Fibroblast of lung (primary cell): ENCODE data around the gene PABPN1L. TPM values are rescaled to one million over a fixed set of nuclear protein-coding genes. Genes with fewer than 3 reads are reported as not detected.

Source experiments
- DNase-seq, 2 donors: peaks; one replicate each; pipeline versions ENCODE4 v3.0.0 to v3.0.0-alpha.2; 2010; ENCODE audit warnings: low read depth in 2 of 2
- H2AFZ ChIP-seq: 2 replicates; pipeline ENCODE4 v1.5.1; 2012; ENCODE audit warnings: low read length, control low read depth, inconsistent platforms
- H3K27ac ChIP-seq: 2 replicates; pipeline ENCODE4 v1.5.1; 2011; ENCODE audit warnings: low read length, control low read depth; ENCODE audit not compliant: insufficient read depth
- H3K27me3 ChIP-seq: 2 replicates; pipeline ENCODE4 v1.5.1; 2011; ENCODE audit warnings: mild to moderate bottlenecking, low read length; ENCODE audit not compliant: control insufficient read depth, insufficient read depth
- H3K36me3 ChIP-seq: 2 replicates; pipeline ENCODE4 v1.5.1; 2011; ENCODE audit warnings: low read length; ENCODE audit not compliant: control insufficient read depth, insufficient read depth
- H3K4me1 ChIP-seq: 2 replicates; pipeline ENCODE4 v1.5.1; 2011; ENCODE audit warnings: low read length; ENCODE audit not compliant: control insufficient read depth, insufficient read depth; ENCODE audit errors: extremely low read depth
- H3K4me2 ChIP-seq: 2 replicates; pipeline ENCODE4 v1.5.1; 2011; ENCODE audit warnings: low read length, control low read depth; ENCODE audit not compliant: insufficient read depth; ENCODE audit errors: extremely low read depth
- H3K4me3 ChIP-seq, 4 experiments: fragments of 200-600 bp in 1 of 4; sonication (generic) in 1 of 4; replicated peaks in 1 of 4; 2 replicates each; pipeline ENCODE4 v1.5.1; 2011 to 2016; ENCODE audit warnings: low read length in 4 of 4, low read depth in 3 of 4, mild to moderate bottlenecking in 3 of 4, control low read depth in 2 of 4, inconsistent platforms in 1 of 4, mixed read lengths in 1 of 4; ENCODE audit not compliant: insufficient read depth in 1 of 4; ENCODE audit errors: control extremely low read depth in 1 of 4
- H3K79me2 ChIP-seq: 2 replicates; pipeline ENCODE4 v1.5.1; 2012; ENCODE audit warnings: mild to moderate bottlenecking, low read length, inconsistent platforms; ENCODE audit not compliant: control insufficient read depth, insufficient read depth
- H3K9ac ChIP-seq: 2 replicates; pipeline ENCODE4 v1.5.1; 2011; ENCODE audit warnings: mild to moderate bottlenecking, low read length, control low read depth; ENCODE audit not compliant: insufficient read depth
- H3K9me3 ChIP-seq: 2 replicates; pipeline ENCODE4 v1.5.1; 2012; ENCODE audit warnings: low read depth, low read length; ENCODE audit not compliant: control insufficient read depth, insufficient read depth
- H4K20me1 ChIP-seq: 2 replicates; pipeline ENCODE4 v1.5.1; 2011; ENCODE audit warnings: low read length; ENCODE audit not compliant: control insufficient read depth, insufficient read depth; ENCODE audit errors: extremely low read depth
- CTCF ChIP-seq, 2 donors: IDR thresholded peaks in 1 of 2; conservative IDR thresholded peaks in 1 of 2; 1 replicate in 1 of 2; 2 replicates in 1 of 2; pipeline ENCODE4 v1.5.1; 2011 to 2012; ENCODE audit warnings: low read length in 2 of 2, control low read depth in 1 of 2, inconsistent platforms in 1 of 2, low read depth in 1 of 2, mild to moderate bottlenecking in 1 of 2
- EZH2 ChIP-seq: IDR thresholded peaks from 2 replicates; pipeline ENCODE4 v1.5.1; 2012; ENCODE audit warnings: low read length, control low read depth, mild to moderate bottlenecking; ENCODE audit errors: missing control alignments
- polyA plus RNA-seq, 2 donors: library from polyadenylated mRNA; depleted of rRNA in 1 of 2; stranded (reverse) in 1 of 2; unstranded in 1 of 2; fragments of >200 nt; gene quantifications; 2 replicates each; pipeline ENCODE4 v1.2.1, GENCODE V29; 2011 to 2012; ENCODE audit warnings: missing spikeins in 1 of 2
- total RNA-seq: library from RNA; depleted of rRNA; stranded (reverse); fragments of >200 nt; gene quantifications from 2 replicates; pipeline ENCODE4 v1.2.1, GENCODE V29; 2014

Gene PABPN1L
- total and polyA plus RNA-seq, 2 donors (not counting 1 experiment from before 2014, with no cell fraction given), result not detected

DNA sequence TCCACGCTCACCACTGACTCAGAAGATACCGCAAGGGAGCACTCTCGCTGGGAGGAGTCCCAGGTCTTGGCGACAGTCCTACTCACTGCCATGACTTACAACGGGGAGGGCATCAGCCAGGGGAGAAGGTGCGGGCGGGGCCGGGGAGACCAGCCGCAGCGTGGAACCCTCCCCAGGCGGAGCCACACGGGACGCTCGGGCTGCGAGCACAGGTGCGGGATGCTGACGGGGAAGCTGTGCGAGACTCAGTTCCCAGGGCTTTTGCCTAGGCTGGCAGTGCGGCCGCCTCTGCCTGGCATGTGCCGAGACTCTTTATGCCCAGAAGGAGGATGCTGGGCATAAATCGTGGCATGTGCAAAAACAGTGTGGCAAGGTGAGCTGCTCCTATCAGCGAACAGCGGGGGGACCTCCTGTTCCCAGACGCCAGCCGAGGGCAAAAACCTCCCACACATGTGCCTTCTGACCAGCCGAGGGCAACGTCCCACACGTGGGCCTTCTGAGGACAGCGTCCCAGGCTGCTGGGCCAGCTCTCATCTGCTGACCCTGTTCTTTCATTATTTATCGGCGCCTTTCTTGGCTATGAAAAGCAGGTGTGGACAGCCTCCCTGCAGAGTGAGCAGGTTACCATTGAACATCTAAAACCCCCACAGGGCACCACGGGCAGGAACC is 15.8 kb downstream of the PABPN1L start:
- no peak overlapping the region for H3K27ac ChIP-seq
- no peaks in the 10 kb centered on the region for H3K4me1 ChIP-seq
- no peak overlapping the region for H3K9ac ChIP-seq
- no peaks in the 10 kb centered on the region for H4K20me1 ChIP-seq
- TF ChIP-seq CTCF (conservative IDR thresholded peaks at IDR 0.05 in 1 of 2, IDR thresholded peaks at IDR 0.05 in 1 of 2; ENCODE audit: low read depth in 1 of 2, low read length in 2 of 2), result no peak
- no peak for TF ChIP-seq EZH2
- no peaks in the 10 kb centered on the region for H3K36me3 ChIP-seq
- no peaks in the 10 kb centered on the region for H3K9me3 ChIP-seq
- DNase-seq, result no peak
- no peak overlapping the region for H3K4me3 ChIP-seq
- no peaks in the 10 kb centered on the region for H3K27me3 ChIP-seq
- peaks cover under 1% of the 10 kb centered on the region for H3K79me2 ChIP-seq
- H2AFZ ChIP-seq, result no peak overlapping the region
- H3K4me2 ChIP-seq, result no peak overlapping the region

GRCh38 chr16:88848557-88848956 is 17.9 kb downstream of the PABPN1L start:
- Histone ChIP-seq H3K27ac (no peak overlapping the region), H3K27me3 (no peaks in the 10 kb centered on the region), H3K9me3 (no peaks in the 10 kb centered on the region), H3K79me2 (no peaks in the 10 kb centered on the region), H3K4me3 (no peak overlapping the region), H4K20me1 (no peaks in the 10 kb centered on the region), H3K9ac (no peak overlapping the region), H3K4me1 (no peaks in the 10 kb centered on the region), H2AFZ (no peak overlapping the region), H3K36me3 (no peaks in the 10 kb centered on the region), H3K4me2 (no peak overlapping the region)
- DNase-seq, result no peak
- TF ChIP-seq CTCF (conservative IDR thresholded peaks at IDR 0.05 in 1 of 2, IDR thresholded peaks at IDR 0.05 in 1 of 2; ENCODE audit: low read depth in 1 of 2, low read length in 2 of 2), result no peak
- no peak for TF ChIP-seq EZH2

GRCh38 chr16:88847654-88848053 is 18.8 kb downstream of the PABPN1L start:
- H3K9me3 ChIP-seq, result no peaks in the 10 kb centered on the region
- TF ChIP-seq EZH2 (no peak), CTCF (conservative IDR thresholded peaks at IDR 0.05 in 1 of 2, IDR thresholded peaks at IDR 0.05 in 1 of 2; ENCODE audit: low read depth in 1 of 2, low read length in 2 of 2) (no peak)
- no peak overlapping the region for H3K4me2 ChIP-seq
- no peaks in the 10 kb centered on the region for H3K79me2 ChIP-seq
- no peak overlapping the region for H2AFZ ChIP-seq
- no peaks in the 10 kb centered on the region for H3K36me3 ChIP-seq
- H3K27me3 ChIP-seq, result no peaks in the 10 kb centered on the region
- H4K20me1 ChIP-seq, result no peaks in the 10 kb centered on the region
- no peak overlapping the region for H3K4me3 ChIP-seq
- H3K4me1 ChIP-seq, result no peaks in the 10 kb centered on the region
- no peak overlapping the region for H3K27ac ChIP-seq
- no peak for DNase-seq
- no peak overlapping the region for H3K9ac ChIP-seq
